Prostate gland (tissue), 2 donors: ENCODE measurements around the gene CACNA1H. TPM values are rescaled to one million over a fixed set of nuclear protein-coding genes. Genes with fewer than 3 reads are reported as not detected.

Experiments
- DNase-seq: peaks from one replicate; pipeline ENCODE4 v3.0.0-alpha.2; 2019; ENCODE audit warnings: low spot score
- H3K27ac ChIP-seq, 2 donors: fragments of 200-600 bp; sonication (generic); 2 replicates each; pipeline ENCODE4 v1.5.1; 2017 to 2019
- H3K27me3 ChIP-seq: fragments of 200-600 bp; sonication (generic); replicated peaks from 2 replicates; pipeline ENCODE4 v1.5.1; 2019; ENCODE audit not compliant: insufficient read depth
- H3K36me3 ChIP-seq, 2 donors: fragments of 200-600 bp; sonication (generic); 1 replicate in 1 of 2; 2 replicates in 1 of 2; pipeline versions ENCODE4 v1.5.1 to v1.8.1; 2017 to 2019
- H3K4me1 ChIP-seq: fragments of 200-600 bp; sonication (generic); replicated peaks from 2 replicates; pipeline ENCODE4 v1.5.1; 2019
- H3K4me3 ChIP-seq, 2 donors: fragments of 200-600 bp; sonication (generic); 2 replicates each; pipeline ENCODE4 v1.5.1; 2017 to 2019
- H3K9me3 ChIP-seq: fragments of 200-600 bp; sonication (generic); 2 replicates; pipeline ENCODE4 v1.5.1; 2017
- CTCF ChIP-seq, 4 experiments: fragments of 200-600 bp in 2 of 4; fragments of 450-650 bp in 2 of 4; sonication (generic) in 2 of 4; IDR thresholded peaks; 1 replicate in 3 of 4; 2 replicates in 1 of 4; pipeline ENCODE4 v1.5.1; 2016 to 2019; ENCODE audit warnings: antibody characterized with exemption in 4 of 4, mild to moderate bottlenecking in 2 of 4, moderate library complexity in 2 of 4
- POLR2A ChIP-seq: fragments of 450-650 bp; IDR thresholded peaks from one replicate; pipeline ENCODE4 v1.6.1; 2016; ENCODE audit warnings: antibody characterized with exemption, mild to moderate bottlenecking
- POLR2AphosphoS5 ChIP-seq: sonication (generic); formaldehyde crosslinking; IDR thresholded peaks from one replicate; pipeline ENCODE4 v1.6.1; 2017; ENCODE audit warnings: antibody characterized with exemption
- WGBS: methylation state at CpG from one replicate; pipeline ENCODE4 v1.1.5; 2018; 5-methylcytosine and 5-hydroxymethylcytosine counted together
- intact Hi-C: fragments of 100-400 bp; cut with DNase I; formaldehyde crosslinking; loops from one replicate; pipeline ENCODE4 v1.14.2; 2022
- total RNA-seq, 2 donors: library from RNA; depleted of rRNA; stranded (reverse); fragments of >200 nt; gene quantifications; one replicate each; pipeline ENCODE4 v1.1.0, GENCODE V29; 2016

Gene CACNA1H
- total RNA-seq, 2 donors from 2014 or later: 32.5 to 111 TPM

DNA sequence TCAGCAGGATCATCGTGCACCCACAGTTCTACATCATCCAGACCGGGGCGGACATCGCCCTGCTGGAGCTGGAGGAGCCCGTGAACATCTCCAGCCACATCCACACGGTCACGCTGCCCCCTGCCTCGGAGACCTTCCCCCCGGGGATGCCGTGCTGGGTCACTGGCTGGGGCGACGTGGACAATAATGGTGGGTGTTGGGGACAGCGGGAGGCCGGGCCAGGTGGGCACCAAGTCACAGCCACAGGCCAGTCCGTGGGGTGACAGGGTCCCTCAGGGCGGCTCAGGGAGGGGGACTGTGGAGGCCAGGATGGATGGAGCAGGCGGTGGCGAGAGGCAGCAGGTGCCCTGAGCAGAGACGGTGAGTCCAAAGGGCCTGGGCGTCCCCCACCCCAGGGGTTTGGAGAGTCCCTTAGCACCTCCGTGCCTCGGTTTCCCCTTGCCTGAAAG, 104.0 kb downstream of the CACNA1H start:
- Histone ChIP-seq H3K9me3 (no peaks in the 10 kb centered on the region), H3K27ac (no peak overlapping the region), H3K36me3 (no peaks in the 10 kb centered on the region), H3K4me1 (no peaks in the 10 kb centered on the region), H3K27me3 (peaks cover 17% of the 10 kb centered on the region), H3K4me3 (no peak overlapping the region)
- DNase-seq: no peak
- intact Hi-C loops: no loop called here
- 85% methylated on average over 22 of the region's 22 CpGs for WGBS
- TF ChIP-seq POLR2A (no peak), POLR2AphosphoS5 (no peak), CTCF (IDR thresholded peaks at IDR 0.05) (no peak)

DNA sequence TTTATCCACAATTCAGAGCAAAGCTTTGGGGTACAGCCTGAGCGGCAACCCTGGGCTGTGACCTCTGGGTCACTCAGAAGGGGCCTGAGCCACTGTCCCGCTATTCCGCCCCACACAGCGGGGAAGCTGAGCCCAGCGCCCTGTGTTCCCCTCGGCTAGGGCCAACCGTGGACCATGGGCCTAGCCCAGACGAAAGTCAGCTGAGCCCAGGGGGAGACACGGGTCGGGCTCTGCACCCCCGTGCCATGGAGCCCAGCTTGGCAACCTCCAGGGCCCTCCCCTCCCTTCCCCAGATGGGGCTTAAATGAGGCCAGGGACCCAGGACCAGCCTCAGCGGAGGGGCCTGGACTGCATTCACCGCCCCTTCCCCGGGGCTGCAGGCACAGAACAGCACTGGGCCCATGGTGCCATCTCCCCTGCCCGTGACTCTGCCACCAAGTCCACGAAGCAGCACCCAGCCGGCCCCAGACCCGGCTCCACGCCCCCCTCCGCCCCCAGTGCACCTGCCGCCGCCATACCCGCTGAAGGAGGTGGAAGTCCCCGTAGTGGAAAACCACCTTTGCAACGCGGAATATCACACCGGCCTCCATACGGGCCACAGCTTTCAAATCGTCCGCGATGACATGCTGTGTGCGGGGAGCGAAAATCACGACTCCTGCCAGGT, 104.8 kb downstream of the CACNA1H start:
- peaks cover 21% of the 10 kb centered on the region for H3K27me3 ChIP-seq
- H3K27ac ChIP-seq: no peak overlapping the region
- H3K4me1 ChIP-seq: no peaks in the 10 kb centered on the region
- whole genome bisulfite sequencing: 78% methylated on average over 31 of the region's 34 CpGs
- no peaks in the 10 kb centered on the region for H3K9me3 ChIP-seq
- no peaks in the 10 kb centered on the region for H3K36me3 ChIP-seq
- no peak for DNase-seq
- no peak for TF ChIP-seq CTCF (IDR thresholded peaks at IDR 0.05)
- TF ChIP-seq POLR2AphosphoS5: no peak
- TF ChIP-seq POLR2A: no peak
- intact Hi-C loops: no loop called here
- no peak overlapping the region for H3K4me3 ChIP-seq

DNA sequence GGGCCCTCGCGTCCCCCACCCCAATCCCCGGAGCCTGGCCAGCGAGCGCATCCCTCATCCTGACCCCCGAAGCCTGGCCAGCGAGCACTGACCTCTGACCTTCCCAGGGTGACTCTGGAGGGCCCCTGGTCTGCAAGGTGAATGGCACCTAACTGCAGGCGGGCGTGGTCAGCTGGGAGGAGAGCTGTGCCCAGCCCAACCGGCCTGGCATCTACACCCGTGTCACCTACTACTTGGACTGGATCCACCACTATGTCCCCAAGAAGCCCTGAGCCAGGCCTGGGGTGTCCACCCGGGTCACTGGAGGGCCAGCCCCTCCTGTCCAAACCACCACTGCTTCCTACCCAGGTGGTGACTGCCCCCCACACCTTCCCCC, 105.3 kb downstream of the CACNA1H start:
- Histone ChIP-seq H3K27me3 (peaks cover 21% of the 10 kb centered on the region), H3K9me3 (no peaks in the 10 kb centered on the region), H3K27ac (no peak overlapping the region), H3K4me3 (no peak overlapping the region), H3K36me3 (no peaks in the 10 kb centered on the region), H3K4me1 (no peaks in the 10 kb centered on the region)
- no peak for DNase-seq
- intact Hi-C loops: no loop called here
- TF ChIP-seq POLR2AphosphoS5: no peak
- TF ChIP-seq CTCF (IDR thresholded peaks at IDR 0.05): no peak
- no peak for TF ChIP-seq POLR2A
- 65% methylated on average over 12 of the region's 12 CpGs for WGBS

DNA sequence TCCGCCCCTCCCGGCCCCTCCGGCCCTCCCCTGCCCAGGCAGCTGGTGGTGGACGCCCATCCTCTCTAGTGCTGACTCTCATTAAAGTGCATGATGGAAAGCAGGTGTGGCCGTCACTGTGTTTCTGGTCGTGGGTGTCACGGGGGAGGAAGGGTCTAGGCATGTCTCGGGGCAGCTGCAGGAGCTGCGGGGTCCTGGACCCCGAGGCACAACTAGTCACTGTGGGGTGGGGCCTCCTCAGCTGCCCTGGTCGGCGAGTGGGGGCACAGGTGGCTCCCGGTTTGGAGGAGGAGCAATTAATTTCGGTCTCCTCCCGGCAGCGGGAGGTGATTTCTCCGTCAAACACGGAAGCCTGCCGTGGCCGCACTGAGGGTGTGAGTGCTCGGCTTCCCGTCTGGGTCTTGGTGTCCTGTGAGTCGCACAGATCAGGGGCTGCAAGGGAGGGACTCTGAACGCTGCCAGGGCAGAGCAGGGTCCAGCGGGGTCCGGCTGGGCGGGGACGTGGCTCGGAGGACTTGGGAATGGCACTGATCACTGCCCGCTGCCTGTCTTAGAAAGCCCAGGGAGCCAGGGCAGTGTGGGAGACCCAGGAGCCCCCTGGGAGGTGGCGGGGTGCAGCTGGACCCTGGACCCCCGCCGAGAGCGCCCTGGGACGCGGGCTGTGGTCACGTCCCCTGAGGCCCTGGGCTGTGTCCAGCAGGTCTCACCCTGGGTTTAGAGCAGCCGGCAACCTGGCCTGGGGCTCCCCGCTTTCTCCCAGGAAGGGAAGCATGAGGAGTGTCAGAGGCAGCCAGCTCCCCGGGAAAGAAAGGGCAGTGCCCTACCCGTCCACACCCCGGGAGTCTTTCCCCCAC, 106.2 kb downstream of the CACNA1H start:
- Histone ChIP-seq H3K4me1 (no peaks in the 10 kb centered on the region), H3K4me3 (no peak overlapping the region), H3K27me3 (peaks cover 21% of the 10 kb centered on the region), H3K36me3 (no peaks in the 10 kb centered on the region), H3K9me3 (no peaks in the 10 kb centered on the region), H3K27ac (no peak overlapping the region)
- intact Hi-C loops: no loop called here
- DNase-seq: no peak
- no peak for TF ChIP-seq POLR2A
- TF ChIP-seq CTCF (IDR thresholded peaks at IDR 0.05): no peak
- no peak for TF ChIP-seq POLR2AphosphoS5
- 16% methylated on average over 22 of the region's 42 CpGs for WGBS

DNA sequence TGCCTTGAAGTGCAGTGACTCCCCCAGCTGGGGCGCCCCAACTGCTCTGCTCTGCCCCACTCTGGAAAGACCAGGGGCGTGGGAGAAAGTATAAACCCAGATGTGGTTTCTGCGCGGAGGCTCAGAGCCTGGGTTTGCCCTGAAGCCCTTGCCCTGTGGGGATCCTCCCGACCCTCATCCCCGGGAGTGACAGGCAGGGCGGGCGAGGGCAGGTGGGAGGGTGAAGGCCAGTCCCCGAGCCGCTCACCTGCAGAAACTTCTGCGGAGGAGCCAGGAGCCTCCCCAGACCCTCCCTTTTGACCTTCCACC, 106.8 kb downstream of the CACNA1H start:
- Histone ChIP-seq H3K36me3 (no peaks in the 10 kb centered on the region), H3K27ac (no peak overlapping the region), H3K9me3 (no peaks in the 10 kb centered on the region), H3K4me1 (no peaks in the 10 kb centered on the region), H3K27me3 (peaks cover 21% of the 10 kb centered on the region), H3K4me3 (no peak overlapping the region)
- 38% methylated on average over 11 of the region's 11 CpGs for WGBS
- intact Hi-C loops: no loop called here
- DNase-seq: no peak
- TF ChIP-seq POLR2A (no peak), POLR2AphosphoS5 (no peak), CTCF (IDR thresholded peaks at IDR 0.05) (no peak)
